HG02759 (cell line): Measurements from ENCODE around the gene EMP2.
"Not testable (repeated sequence)": the region's sequence is repeated elsewhere in the genome, so short reads cannot be mapped to it uniquely, and the experiment has no call there.

ENCODE experiments used
- ATAC-seq: cut with Tn5 transposase; IDR thresholded peaks from one replicate; pipeline ENCODE4 v1.9.1; 2021; ENCODE audit warnings: mild to moderate bottlenecking, moderate library complexity; ENCODE audit not compliant: unreplicated experiment

Gene EMP2

DNA sequence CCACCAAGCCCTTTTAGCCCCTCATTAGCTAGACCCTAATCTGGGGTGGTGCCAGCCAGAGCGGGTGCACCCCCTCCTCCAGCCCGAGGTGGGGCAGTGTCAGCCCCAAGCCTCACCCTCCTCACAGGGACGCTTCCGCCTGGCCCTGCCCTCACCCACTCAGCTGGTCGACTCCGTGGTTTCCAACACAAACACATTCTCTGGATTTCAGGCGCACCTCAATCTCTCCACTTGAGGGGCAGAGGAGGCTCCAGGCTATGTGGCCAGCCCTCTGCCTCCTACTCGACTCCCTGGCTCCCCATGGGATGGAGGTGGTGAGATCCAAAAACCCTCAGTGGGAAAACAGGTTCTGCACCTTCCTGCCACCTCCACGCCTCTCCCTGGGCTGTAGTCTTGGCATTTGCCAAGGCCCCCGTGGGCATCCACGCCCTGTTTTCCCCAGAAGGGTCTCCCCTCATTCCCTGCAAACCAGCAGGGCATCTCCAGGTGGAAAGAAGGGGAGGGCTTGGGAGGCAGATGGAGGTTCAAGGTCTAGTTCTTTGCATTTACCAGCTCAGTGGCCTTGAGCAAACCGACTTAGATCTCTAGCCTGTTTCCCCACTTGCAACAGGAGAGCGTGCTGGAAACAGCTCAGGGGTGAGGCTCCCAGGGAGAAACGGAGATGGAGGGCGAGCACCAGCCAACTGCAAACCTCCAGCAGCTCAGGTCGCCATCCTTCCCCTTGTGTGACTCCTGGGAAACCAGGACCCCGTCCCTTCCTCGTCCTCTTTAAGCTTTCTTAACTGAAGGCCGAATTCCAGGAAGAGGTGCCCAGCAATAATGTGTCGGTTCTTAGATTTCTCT is 1.7 kb downstream of the EMP2 start:
- no peak for ATAC-seq

DNA sequence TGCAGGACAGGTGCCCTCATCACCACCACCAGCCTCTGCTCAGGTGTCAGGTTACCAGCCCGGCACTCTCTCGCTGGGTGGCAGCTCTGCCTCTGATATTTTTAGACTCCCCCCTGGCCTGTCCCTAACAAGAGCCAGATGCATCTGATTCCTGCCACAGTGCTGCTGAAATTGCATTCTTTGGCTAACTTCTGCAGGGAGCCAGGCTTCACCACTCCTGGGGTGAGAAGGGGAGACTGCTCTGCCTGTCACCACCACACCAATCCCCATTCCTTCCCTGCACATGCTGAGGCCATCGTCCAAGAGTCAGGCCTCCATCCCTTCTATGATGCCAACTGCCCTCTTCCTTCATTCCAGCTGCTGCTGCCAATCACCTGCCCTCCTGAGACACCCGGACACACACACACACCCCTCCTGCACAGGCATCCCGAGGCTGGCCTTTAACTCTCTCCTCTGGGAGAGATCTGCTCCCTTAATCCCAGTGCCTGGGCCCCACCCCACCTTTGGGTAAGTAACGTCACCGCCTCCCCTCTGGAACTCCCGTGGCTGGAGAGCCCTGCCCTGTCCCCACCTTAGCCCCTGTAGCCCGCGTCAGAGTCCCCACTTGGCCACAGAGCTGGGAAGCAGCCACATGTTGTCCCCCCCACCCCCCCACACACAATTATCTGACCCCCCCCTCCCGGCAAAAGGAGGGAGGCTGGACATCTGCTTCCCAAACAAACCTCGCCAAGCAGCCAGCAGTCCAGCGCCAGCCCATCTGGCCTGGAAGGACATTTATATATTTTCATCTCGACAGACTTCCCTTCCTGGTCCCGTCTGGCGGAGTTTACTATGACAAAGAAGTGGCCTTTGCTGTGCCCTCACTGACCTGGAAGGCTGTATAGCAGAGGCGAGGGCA is 2.8 kb downstream of the EMP2 start:
- no peak for ATAC-seq

- ATAC-seq: no peak
Measured at GRCh38 chr16:10576390-10577304, 3.8 kb downstream of the EMP2 start.

DNA sequence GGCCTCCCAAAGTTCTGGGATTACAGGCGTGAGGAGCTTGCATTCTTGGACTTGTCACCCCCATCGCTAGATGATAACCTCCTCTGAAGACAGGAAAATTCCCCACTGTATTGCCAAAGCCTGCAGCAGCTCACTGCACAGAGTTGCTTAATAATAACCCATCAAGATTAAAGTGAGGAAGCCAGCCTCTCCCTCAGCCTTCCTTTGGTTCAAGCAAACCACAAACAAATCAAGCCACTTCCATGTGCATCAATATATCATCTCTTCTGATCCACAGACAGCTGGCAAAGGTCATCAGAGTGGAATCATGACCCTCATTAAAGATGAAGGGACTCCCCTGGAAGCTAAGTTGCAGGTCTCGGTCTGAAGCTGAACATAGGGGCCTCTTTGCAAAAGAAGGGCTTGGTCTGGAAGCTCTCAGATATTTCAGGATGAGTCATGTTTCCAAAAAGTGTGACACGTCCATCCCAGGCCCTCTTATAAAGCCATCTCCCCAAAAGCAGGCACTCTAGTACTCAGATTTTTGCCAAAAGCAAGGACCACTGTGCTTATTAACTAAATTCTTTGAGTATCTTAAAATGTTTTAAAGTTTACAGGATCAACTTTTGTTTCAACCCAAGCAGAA is 4.8 kb downstream of the EMP2 start:
- no peak for ATAC-seq

DNA sequence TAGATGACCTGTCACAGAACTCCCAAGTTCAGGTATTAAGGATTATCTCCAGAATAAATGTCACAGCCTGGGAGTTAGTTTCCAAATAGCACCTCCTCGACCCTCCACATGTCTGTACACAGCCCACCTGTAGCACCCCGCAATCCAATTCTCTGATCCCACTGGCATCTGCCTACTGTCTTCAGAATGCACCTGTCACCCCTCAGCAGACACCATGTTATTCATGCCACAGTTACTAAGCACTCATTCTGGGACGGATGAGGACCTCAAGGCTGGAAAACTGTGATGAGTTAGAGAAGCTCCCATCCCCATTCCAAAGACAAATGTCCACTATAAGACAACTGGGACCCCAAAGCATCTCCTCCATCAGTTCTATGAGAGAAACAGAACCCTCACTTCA is 7.8 kb downstream of the EMP2 start:
- ATAC-seq: no peak

GRCh38 chr16:10571354-10571753 is 9.0 kb downstream of the EMP2 start:
- ATAC-seq: no peak

DNA sequence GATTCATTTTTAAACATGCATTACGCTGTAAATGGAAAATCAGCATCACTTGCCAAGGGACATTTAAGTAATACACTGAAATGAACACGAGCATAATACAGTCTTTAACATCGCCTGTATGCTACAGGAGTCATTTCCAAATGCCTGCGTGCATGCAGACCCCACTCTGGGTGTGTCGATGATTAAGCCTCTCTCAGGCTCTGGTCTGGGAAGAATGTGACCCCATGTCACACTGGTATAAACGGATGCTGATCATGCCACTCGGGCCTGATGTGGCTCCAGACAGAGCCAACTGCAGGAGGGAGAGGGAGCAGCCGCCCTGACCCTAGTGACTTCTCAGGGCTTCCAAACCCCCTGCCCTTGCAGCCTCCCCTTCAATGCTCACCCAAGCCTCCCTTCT is 10.8 kb downstream of the EMP2 start:
- no peak for ATAC-seq

DNA sequence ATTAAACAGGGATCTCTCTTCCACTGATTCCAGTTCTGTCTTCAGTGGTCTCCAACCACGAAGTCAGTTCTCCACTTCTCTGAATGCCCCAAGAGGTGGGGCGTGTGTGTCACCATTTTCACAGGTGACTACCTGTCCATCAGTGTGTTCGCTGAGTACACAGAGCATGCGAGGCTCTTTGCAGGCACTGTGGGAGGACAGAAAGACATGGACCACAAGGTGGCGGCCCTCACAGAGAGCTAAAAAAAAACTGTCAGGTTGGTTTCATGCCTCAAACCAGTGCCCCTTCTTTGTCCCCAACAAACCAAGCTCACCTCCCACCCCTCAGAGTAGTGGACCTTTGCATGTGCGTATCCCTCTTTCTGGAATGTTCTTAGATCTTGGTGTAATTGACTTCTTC is 13.8 kb downstream of the EMP2 start:
- no peak for ATAC-seq

DNA sequence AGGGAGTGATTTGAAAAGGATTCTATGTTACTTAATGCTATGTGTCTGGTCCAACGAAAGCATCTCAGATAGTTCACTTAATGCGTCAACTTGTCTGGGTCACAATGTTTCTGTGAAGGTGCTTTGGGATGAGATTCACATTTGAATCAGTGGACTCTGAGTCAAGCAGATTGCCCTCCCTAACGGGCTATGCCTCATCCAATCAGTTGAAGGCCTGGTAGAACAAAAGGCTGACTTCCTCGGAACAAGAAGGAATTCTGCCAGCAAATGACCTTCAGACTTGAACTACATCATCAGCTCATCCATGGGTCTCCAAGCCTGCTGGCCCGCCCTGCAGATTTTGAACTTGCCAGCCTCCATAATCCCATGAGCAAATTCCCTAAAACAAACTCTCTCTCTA is 15.2 kb downstream of the EMP2 start:
- no peak for ATAC-seq

GRCh38 chr16:10564591-10564990 is 15.8 kb downstream of the EMP2 start:
- no peak for ATAC-seq

DNA sequence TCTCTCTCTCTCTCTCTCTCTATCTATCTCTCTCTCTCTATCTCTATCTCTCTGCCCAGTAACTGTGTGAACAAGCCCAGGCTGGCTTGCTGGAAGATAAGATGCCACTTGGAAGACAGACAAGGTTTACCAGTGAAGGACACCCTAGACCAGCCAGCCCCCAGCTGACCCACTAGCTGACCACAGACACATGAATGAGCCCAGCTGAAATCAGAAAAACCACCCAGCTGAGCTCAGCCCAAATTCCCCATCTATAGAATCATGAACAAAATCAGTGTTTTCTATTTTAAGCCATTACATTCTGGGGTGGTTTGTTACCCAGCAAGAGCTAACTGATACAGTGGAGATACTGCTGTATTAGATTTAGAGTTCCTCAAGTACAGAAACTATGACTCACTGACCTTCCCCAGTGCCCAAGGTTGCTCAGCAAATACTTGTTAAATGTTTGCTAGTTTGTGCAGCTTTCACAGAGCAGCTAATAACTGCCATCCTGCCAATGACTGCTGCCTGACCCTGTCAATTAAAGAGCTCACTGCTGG is 18.0 kb downstream of the EMP2 start:
- no peak for ATAC-seq

- ATAC-seq: no peak
Measured at GRCh38 chr16:10561425-10561824, 19.0 kb downstream of the EMP2 start.

DNA sequence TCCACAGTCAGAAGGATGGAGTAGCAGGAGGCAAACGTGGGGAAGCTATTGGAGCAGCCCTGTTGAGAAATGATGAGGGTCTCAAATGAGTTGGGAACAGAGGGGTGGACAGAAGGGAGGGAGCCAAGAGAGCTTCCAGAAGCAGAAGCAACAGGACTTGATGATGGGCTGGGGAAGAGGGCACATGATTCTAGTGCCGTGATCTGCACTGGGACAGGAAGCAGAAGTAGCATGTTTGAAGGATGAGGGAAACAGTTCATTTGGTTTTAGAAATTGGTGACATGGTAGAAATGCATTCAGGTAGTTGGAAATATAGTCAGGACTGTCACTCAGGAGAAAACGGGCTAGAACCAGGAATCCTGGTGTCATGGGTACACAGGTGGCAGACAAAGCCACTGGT is 19.4 kb downstream of the EMP2 start:
- ATAC-seq: no peak

DNA sequence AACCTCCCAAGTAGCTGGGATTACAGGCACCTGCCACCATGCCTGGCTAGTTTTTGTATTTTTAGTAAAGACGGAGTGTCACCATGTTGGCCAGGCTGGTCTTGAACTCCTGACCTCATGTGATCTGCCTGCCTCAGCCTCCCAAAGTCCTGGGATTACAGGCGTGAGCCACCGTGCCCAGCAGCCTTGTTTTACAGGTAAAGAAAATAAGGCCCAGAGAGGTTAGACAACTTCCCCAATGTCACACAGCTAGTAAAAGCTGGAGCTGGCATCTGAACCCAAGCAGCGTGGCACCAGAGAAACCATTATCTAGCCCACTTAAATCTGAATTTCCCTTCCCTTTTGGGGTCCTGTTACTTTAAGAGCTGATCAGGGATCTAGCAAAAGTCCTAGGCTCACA is 20.6 kb downstream of the EMP2 start:
- ATAC-seq: not testable (repeated sequence)

DNA sequence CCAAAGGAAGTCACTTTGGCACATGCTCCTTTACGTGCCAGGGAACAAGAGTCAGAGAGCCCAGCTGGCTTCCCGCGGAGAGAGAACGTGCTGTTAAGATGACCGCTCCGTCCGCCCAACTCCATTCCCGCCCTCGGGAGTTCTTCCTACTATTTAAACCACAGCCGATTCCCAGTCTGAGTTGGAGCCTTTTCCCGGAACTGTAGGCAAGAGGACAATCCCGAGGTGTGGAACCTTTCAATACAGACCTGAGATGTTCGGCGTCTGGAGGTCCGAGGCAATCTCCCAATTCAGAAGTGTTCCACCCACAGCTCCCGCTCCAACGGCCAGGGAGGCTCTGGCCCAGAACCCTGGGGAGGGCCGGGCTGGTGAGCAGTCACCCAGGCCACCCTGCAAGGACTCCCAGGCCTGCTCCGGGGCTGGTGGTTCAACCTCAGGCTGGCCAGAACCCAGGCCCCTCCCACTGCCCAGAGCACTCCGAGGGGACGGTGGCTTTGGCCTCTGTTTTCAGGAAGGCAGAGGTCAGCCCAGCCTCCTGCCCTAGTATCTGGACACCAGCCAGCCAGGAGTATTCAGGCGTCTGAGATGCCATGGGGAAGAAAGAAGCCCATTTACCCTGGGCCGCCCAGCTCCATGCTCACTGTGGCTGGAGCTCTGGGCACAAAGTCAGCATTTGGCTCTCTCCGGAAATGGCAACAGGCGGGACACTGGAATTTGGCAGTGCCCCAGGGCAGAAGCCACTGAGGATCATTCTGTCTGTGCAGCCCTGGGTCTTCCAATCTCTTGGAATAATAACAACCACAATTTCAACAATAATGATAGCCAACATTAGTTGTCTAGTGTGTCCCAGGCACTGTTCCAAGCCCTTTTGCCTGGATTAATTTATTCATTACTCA is 21.4 kb downstream of the EMP2 start:
- ATAC-seq: no peak

DNA sequence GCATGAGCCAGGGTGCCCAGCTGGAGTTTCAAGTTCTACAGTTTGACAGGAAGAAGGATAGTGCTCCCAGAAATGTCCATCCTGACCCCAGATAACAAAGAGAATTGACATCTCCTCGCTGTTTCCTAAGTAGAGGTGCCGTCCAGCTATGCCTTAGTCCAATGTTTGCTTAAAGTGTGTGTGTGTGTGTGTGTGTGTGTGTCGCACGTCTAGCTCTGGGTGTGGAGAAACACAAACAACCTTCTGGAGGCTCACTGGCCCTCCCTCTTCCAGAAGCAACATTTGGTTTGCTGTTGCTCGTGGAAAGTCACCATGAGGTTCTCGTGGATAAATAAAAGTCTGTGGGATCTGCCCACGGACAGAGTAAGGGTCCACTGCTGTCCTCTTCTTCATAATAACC is 22.1 kb downstream of the EMP2 start:
- no peak for ATAC-seq

GRCh38 chr16:10557750-10558149 is 22.6 kb downstream of the EMP2 start:
- no peak for ATAC-seq

GRCh38 chr16:10556236-10556635 is 24.2 kb downstream of the EMP2 start:
- no peak for ATAC-seq

- ATAC-seq: no peak
Measured at GRCh38 chr16:10554569-10554968, 25.8 kb downstream of the EMP2 start.
